ENCODE results near the gene CNGA4.
"Not testable (repeated sequence)": the region's sequence is repeated elsewhere in the genome, so short reads cannot be mapped to it uniquely, and the experiment has no call there.

CNGA4 gene

DNA sequence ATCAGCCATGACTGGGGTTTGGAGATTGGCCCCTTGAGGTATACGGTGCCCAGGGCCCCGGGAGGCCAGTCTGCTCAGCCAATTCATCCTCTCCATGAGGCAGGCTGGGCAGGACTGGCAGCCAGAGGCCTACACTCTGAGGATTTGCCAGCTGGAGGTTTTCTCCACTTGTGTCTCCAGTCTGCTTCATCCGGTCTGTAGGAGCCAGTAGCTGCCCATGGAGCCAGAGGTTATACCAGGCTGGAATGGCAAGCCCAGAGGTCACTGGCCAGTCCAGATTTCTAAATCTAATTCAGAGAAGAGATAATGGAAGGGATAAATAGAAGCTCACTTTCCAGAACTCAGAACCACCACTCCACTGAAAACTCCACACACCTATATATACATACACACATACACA is 14.5 kb upstream of the CNGA4 start:
- in situ Hi-C loops (cut with MboI; ENCODE audit: low sequenced_read_pairs) = no loop called here

- in situ Hi-C loops (cut with MboI; ENCODE audit: low sequenced_read_pairs) = no loop called here
Observed at GRCh38 chr11:6225024-6225423, 13.9 kb upstream of the CNGA4 start.

DNA sequence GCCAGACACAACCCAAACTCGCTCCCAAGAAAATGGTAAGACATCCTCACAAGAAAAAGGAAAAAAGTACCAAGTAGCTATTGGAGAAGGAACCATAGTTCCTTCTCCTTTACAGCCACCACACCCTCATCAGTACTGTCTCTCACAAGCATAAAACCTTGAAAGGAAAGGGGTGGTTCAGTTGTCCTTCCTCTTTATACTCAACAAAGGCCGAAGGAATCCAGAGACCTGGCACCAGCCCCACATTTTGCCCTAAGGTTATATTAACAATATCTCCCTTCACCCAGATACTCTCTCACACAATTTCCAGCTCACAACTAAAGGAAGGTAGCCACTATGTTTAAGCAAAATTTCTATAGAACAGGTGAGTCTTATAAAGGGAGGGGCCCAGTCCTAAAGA is 13.0 kb upstream of the CNGA4 start:
- in situ Hi-C loops (cut with MboI; ENCODE audit: low sequenced_read_pairs) = no loop called here

DNA sequence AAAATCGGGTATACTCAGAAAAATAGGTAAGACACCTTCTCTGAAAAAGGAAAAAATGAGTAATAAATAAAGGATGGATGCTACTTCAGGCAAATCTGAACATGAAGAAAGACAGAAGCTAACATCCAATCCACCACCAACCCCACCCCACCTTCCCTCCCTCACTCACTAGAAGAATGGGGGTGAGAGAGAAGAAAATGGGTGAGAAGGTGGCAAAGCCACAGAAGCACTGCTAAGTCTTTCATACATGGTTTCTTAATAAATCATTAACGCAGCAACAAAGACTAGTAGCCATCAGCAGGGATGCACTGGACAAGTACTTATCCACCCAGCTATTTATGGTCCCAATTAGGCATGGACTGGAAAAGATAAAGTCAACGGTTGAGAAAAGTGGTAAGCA is 10.4 kb upstream of the CNGA4 start:
- in situ Hi-C loops (cut with MboI; ENCODE audit: low sequenced_read_pairs) = no loop called here

GRCh38 chr11:6229911-6230310 is 9.0 kb upstream of the CNGA4 start:
- in situ Hi-C loops (cut with MboI; ENCODE audit: low sequenced_read_pairs) = no loop called here

- in situ Hi-C loops (cut with MboI; ENCODE audit: low sequenced_read_pairs) = no loop called here
Observed at GRCh38 chr11:6232899-6233298, 6.0 kb upstream of the CNGA4 start.

- in situ Hi-C loops (cut with MboI; ENCODE audit: low sequenced_read_pairs) = no loop called here
Observed at GRCh38 chr11:6233984-6234386, 4.9 kb upstream of the CNGA4 start.

DNA sequence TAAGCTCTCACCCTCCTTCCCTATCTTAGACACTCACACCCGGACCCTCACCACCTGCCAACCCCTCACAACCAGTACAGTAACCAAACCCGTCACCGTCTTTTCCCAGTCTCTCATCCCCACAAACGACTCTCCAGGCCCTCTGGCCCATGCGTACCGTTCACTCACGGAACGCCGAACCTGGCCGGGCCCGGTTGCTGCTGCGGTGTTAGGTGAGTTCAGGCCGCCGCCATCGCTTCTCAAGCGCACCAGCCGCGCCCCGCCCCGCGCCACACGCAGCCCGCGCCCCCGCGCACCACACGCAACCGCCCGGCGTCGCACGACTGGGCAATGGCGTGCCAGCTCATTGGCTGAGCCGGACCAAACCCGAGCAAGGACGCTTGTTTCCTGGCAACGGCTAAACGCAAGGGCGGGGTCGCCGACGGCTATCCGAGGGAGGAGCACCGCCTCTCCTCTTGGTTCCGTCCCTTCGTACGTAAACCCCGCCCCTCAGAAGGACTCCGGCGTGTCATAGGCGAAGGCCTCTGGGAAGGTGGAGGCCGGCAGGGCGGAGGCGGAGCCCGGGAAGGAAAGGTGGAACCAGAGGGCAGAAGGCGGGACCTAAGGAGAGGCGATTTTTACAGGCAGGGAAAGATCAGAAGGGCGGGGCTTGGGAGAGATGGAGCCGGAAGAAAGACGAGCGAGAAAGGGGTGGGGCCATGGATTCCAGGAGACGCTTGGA is 4.3 kb upstream of the CNGA4 start, which contains the start of gene FHIP1B:
Gene FHIP1B (minus strand): TSS at position 250 of the 721 bp plus-strand sequence. CDS start 10,120 bp downstream, outside the sequence.
- in situ Hi-C loops (cut with MboI; ENCODE audit: low sequenced_read_pairs) = no loop called here

DNA sequence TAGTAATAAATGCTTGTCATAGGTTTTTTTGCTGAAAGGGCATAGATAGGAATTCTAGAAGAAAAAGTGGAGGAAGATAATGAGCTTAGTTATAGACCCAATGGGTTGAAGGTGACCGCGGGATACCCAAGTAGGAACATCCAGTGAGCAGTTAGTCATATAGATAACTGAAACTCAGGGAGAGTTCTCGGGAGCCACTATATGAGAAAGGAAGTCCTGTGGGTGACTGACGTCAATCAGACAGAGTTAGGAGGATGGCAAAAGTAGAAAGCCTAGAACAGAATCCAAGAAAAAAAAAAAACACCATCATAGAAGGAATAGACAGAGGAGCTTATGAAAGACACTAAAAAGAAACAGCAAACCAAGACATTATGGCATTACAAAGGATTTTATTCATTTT is 1.6 kb upstream of the CNGA4 start:
- in situ Hi-C loops (cut with MboI; ENCODE audit: low sequenced_read_pairs) = no loop called here

DNA sequence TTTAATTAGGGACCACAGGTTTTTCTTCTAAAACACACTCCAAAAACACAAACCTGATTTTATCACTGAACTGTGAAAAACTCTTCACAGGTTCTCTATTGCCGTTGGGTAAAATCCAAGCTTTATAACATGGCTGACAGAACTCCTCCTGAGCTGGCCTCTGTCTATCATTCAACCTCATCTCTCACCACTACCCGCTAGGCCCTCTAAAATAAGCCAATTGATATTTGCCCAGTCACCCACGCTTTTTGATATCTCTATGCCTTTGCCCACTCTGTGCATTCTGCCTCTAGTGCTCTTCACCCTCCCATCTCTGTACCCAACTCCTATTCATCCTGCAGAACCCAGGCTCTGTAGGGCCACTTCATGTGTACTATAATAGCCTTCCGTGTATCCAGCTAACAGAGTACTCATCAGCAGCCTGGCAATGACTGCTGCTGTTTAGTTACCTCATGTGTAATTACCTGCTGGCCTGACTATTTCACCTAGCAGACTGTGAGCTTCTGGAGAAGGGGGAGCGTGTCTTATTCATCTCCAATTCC is 1.1 kb upstream of the CNGA4 start:
- in situ Hi-C loops (cut with MboI; ENCODE audit: low sequenced_read_pairs) = no loop called here

DNA sequence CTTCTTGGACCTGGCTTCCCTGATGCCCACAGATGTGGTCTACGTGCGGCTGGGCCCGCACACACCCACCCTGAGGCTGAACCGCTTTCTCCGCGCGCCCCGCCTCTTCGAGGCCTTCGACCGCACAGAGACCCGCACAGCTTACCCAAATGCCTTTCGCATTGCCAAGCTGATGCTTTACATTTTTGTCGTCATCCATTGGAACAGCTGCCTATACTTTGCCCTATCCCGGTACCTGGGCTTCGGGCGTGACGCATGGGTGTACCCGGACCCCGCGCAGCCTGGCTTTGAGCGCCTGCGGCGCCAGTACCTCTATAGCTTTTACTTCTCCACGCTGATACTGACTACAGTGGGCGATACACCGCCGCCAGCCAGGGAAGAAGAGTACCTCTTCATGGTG is 1.2 kb downstream of the CNGA4 start:
- in situ Hi-C loops (cut with MboI; ENCODE audit: low sequenced_read_pairs) = no loop called here

DNA sequence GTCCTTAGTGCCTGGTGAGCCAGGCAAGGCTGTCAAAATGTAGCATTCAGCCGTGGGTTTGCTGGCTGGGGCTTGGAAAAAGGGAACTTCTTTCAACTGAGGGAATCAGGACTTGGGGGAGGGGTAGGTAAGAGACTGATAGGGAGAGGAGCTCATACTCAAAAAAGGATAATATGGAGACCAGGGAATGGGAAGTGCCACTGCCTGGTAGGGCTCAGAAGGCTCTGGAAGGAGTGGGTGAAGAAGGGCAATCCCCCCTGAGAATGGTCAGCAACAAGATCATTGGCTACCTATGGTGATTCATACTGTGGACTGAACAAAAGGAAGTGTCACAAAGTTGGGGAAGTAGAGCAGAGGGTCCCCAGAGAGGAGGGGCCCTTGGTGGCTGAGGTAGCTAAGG is 1.9 kb downstream of the CNGA4 start:
- in situ Hi-C loops (cut with MboI; ENCODE audit: low sequenced_read_pairs) = no loop called here

GRCh38 chr11:6241316-6241715 is 2.4 kb downstream of the CNGA4 start:
- in situ Hi-C loops (cut with MboI; ENCODE audit: low sequenced_read_pairs) = no loop called here

DNA sequence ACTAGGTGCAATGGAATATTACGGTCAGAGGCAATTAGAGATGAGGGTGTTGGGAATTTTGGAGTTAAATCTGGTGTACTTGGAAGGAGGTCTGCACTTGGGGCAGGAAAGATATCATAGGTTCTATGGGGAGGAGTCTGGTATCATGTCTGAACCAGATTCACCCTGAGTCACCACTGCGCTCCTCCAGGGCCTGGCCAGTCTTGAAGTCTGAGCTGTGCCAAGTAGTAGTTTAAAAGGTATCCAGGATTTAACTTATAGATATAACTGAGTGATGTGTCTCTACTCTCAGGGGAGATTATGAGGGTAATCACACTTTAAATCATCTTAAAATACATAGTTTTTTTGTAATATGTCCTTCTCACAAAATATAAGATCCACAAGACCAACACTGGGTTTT is 6.6 kb downstream of the CNGA4 start:
- in situ Hi-C loops (cut with MboI; ENCODE audit: low sequenced_read_pairs) = no loop called here

- in situ Hi-C loops (cut with MboI; ENCODE audit: low sequenced_read_pairs) = no loop called here
Observed at GRCh38 chr11:6248248-6248647, 9.4 kb downstream of the CNGA4 start.

DNA sequence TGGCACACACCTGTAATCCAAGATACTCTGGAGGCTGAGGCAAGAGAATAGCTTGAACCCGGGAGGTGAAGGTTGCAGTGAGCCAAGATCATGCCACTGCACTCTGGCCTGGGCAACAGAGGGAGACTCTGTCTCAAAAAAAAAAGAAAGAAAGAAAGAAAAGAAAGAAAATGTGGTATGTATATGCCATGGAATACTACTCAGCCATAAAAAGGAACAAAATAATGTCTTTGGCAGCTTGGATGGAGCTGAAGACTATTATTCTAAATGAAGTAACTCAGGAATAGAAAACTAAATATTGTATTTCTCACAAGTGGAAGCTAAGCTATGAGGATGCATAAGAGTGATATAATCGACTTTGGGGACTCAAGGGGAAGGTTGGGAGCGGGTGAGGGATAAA is 10.0 kb downstream of the CNGA4 start:
- in situ Hi-C loops (cut with MboI; ENCODE audit: low sequenced_read_pairs) = not testable (repeated sequence)

DNA sequence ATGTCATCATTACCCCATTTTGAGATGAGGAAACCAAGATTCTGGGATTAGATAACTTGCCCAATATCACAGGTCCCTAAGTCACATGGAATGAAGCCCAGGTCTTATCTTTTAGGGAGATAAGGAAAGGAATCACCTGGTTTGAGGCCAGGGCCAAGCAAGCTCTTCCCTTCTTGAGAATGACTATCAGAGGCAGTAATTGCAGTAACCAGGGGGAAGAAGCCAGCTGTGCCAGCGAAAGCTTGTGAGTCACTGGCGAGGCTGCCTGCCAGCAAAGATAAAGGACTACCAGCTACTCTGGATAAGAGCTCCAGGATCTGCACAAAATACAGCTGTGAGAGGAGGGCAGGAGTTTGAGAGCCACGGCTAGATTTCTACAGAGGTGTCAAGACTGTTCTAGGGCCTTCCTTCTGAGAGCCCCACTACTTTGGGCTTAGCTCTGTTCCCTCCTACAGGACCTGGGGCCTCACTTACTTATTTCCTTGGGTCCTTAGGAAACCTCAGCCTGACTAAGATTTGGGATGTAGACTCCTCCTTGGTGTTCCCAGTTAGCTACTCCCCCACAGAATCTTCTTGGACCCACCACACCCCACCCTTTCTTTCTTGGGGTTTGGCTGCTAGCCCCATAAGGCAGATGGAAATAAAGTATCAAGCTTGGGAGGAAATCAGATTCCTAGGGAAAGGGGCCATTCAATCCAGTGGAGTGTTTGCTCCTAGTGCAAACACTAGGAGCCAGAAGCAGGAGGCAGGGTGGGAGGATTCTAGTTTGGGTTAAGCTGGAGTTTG is 11.1 kb downstream of the CNGA4 start:
- in situ Hi-C loops (cut with MboI; ENCODE audit: low sequenced_read_pairs) = no loop called here

DNA sequence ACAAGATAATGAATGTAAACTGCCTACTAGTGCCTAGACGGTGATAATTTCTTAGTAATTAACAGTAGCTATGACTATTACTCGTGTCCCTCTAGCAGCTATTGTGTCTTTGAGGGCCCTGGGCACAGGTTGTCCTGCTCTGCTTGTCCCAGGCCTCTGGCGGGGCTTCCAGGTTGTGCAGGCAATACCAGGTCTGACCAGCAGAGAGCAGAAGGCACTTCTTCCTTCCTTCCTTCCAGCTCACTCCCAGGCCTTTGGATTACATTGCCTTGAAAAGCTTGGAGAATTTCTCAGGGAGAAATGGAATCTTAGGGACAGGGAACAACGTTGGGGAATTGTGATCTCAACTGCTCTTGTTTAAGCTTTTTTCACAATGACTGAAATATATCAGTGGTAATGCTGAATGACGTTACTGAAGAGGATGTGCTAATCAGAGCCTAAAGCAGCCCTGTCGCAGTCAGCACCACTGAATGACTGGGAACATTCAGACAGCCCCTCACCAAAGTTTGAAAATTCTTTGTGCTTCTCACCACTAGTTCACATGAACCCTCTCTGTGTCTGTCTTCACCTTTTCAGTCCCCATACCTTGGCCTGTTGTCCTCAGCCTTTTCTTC is 12.3 kb downstream of the CNGA4 start:
- in situ Hi-C loops (cut with MboI; ENCODE audit: low sequenced_read_pairs) = no loop called here

DNA sequence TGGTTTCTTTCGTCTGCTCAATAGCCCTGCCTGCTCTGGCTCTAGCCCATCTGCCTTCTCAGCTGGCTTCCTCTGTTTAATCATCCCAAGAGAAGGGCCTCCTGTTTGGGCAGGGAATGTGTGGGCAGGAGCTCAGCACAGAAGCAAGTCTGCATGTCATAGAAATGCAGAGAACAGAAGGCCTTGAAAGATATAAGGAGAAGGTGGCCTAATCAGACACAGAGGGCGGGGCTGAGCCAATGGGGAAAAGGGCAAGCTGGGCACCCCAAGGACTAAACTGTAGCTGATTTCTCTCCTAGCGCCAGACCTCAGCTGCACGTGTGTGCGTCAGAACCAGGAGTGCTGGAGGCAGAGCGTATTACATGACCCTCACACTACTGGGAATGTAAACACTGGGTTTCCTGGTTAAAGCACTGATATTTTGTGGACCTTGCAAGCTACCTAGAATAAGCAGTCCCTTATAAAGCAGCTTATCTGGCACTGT is 13.1 kb downstream of the CNGA4 start:
- in situ Hi-C loops (cut with MboI; ENCODE audit: low sequenced_read_pairs) = no loop called here

GRCh38 chr11:6253197-6253596 is 14.3 kb downstream of the CNGA4 start:
- in situ Hi-C loops (cut with MboI; ENCODE audit: low sequenced_read_pairs) = no loop called here

- in situ Hi-C loops (cut with MboI; ENCODE audit: low sequenced_read_pairs) = no loop called here
Observed at GRCh38 chr11:6258141-6258540, 19.3 kb downstream of the CNGA4 start.
